Neural progenitor cell (in vitro differentiated cells): ENCODE data around the gene ACOX3. TPM values are rescaled to one million over a fixed set of nuclear protein-coding genes. Genes with fewer than 3 reads are reported as not detected.
"Not testable (repeated sequence)": the region's sequence is repeated elsewhere in the genome, so short reads cannot be mapped to it uniquely, and the experiment has no call there.

Experiments
- DNase-seq: peaks from one replicate; pipeline ENCODE4 v3.0.0-alpha.2; 2016; ENCODE audit warnings: low spot score
- H2AFZ ChIP-seq: fragments of 200-600 bp; sonication (generic); replicated peaks from 2 replicates; pipeline ENCODE4 v1.6.1; 2016; ENCODE audit warnings: antibody characterized with exemption
- H3F3A ChIP-seq: fragments of 200-600 bp; sonication (generic); 2 replicates; pipeline ENCODE4 v1.6.1; 2016; ENCODE audit warnings: antibody characterized with exemption, low read depth
- H3K27ac ChIP-seq: fragments of 200-600 bp; sonication (generic); 2 replicates; pipeline ENCODE4 v1.5.1; 2016; ENCODE audit warnings: mild to moderate bottlenecking
- H3K27me3 ChIP-seq: fragments of 200-600 bp; sonication (generic); 2 replicates; pipeline ENCODE4 v1.6.1; 2016; ENCODE audit warnings: mild to moderate bottlenecking, moderate library complexity
- H3K36me3 ChIP-seq: fragments of 200-600 bp; sonication (generic); 2 replicates; pipeline ENCODE4 v1.5.1; 2016
- H3K4me1 ChIP-seq: fragments of 200-600 bp; sonication (generic); 2 replicates; pipeline ENCODE4 v1.6.1; 2016; ENCODE audit warnings: mixed run types
- H3K4me2 ChIP-seq: fragments of 200-600 bp; sonication (generic); 2 replicates; pipeline ENCODE4 v1.6.1; 2016
- H3K4me3 ChIP-seq: fragments of 200-600 bp; sonication (generic); 2 replicates; pipeline ENCODE4 v1.5.1; 2016
- H3K79me2 ChIP-seq: fragments of 200-600 bp; sonication (generic); 2 replicates; pipeline ENCODE4 v1.6.1; 2016; ENCODE audit warnings: low read depth
- H3K9ac ChIP-seq: fragments of 200-600 bp; sonication (generic); 2 replicates; pipeline ENCODE4 v1.6.1; 2016
- H3K9me3 ChIP-seq: fragments of 200-600 bp; sonication (generic); 2 replicates; pipeline ENCODE4 v1.5.1; 2016; ENCODE audit warnings: low read depth
- H4K20me1 ChIP-seq: fragments of 200-600 bp; sonication (generic); 2 replicates; pipeline ENCODE4 v1.6.1; 2016; ENCODE audit warnings: low read depth
- H3K27ac Mint-ChIP-seq: 3 replicates; pipeline ENCODE4 v1.8.0; 2021; ENCODE audit warnings: mixed read lengths
- H3K27me3 Mint-ChIP-seq: 2 replicates; pipeline ENCODE4 v1.8.0; 2022; ENCODE audit warnings: low read depth, mild to moderate bottlenecking, inconsistent platforms, moderate library complexity, mixed read lengths; ENCODE audit not compliant: insufficient read depth
- H3K36me3 Mint-ChIP-seq: 3 replicates; pipeline ENCODE4 v1.8.0; 2021; ENCODE audit warnings: mixed read lengths
- H3K4me1 Mint-ChIP-seq: 3 replicates; pipeline ENCODE4 v1.8.0; 2021; ENCODE audit warnings: mixed read lengths
- H3K4me3 Mint-ChIP-seq: 3 replicates; pipeline ENCODE4 v1.8.0; 2021; ENCODE audit warnings: mild to moderate bottlenecking, moderate library complexity, mixed read lengths
- H3K9me3 Mint-ChIP-seq: 3 replicates; pipeline ENCODE4 v1.8.0; 2020; ENCODE audit warnings: mixed read lengths
- EZH2 ChIP-seq: fragments of 200-600 bp; sonication (generic); IDR thresholded peaks from 2 replicates; pipeline ENCODE4 v1.6.1; 2017; ENCODE audit warnings: antibody characterized with exemption, mild to moderate bottlenecking, moderate library complexity
- EZH2phosphoT487 ChIP-seq: fragments of 200-600 bp; sonication (generic); IDR thresholded peaks from 2 replicates; pipeline ENCODE4 v1.6.1; 2017; ENCODE audit warnings: antibody characterized with exemption
- total RNA-seq: library from RNA; depleted of rRNA; stranded (reverse); fragments of >200 nt; gene quantifications from 2 replicates; pipeline ENCODE4 v1.2.3, GENCODE V29; 2015; ENCODE audit warnings: low replicate concordance
- TF ChIP-seq, protein P1 (sequence below): fragments of 200-600 bp; sonication (generic); IDR thresholded peaks from 2 replicates; pipeline ENCODE4 v1.5.1; 2017; ENCODE audit warnings: antibody characterized with exemption, mild to moderate bottlenecking

ACOX3 gene
- total RNA-seq, 1 donor from 2014 or later, result 14.0 TPM

- Histone ChIP-seq H3K79me2 (no peaks in the 10 kb centered on the region), H2AFZ (no peak overlapping the region), H3K36me3 (no peaks in the 10 kb centered on the region), H4K20me1 (peaks cover 10% of the 10 kb centered on the region), H3K27ac (no peak overlapping the region), H3F3A (peaks cover 13% of the 10 kb centered on the region), H3K9me3 (no peaks in the 10 kb centered on the region), H3K9ac (no peak overlapping the region), H3K4me3 (no peak overlapping the region), H3K4me2 (no peak overlapping the region), H3K4me1 (no peaks in the 10 kb centered on the region), H3K27me3 (no peaks in the 10 kb centered on the region)
- no peak overlapping the region for H3K4me3 Mint-ChIP-seq
- DNase-seq, result no peak
- no peak for TF ChIP-seq EZH2phosphoT487
- TF ChIP-seq, protein P1, sequence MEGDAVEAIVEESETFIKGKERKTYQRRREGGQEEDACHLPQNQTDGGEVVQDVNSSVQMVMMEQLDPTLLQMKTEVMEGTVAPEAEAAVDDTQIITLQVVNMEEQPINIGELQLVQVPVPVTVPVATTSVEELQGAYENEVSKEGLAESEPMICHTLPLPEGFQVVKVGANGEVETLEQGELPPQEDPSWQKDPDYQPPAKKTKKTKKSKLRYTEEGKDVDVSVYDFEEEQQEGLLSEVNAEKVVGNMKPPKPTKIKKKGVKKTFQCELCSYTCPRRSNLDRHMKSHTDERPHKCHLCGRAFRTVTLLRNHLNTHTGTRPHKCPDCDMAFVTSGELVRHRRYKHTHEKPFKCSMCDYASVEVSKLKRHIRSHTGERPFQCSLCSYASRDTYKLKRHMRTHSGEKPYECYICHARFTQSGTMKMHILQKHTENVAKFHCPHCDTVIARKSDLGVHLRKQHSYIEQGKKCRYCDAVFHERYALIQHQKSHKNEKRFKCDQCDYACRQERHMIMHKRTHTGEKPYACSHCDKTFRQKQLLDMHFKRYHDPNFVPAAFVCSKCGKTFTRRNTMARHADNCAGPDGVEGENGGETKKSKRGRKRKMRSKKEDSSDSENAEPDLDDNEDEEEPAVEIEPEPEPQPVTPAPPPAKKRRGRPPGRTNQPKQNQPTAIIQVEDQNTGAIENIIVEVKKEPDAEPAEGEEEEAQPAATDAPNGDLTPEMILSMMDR, result no peak
- no peak for TF ChIP-seq EZH2
- H3K9me3 Mint-ChIP-seq, result peaks cover 10% of the 10 kb centered on the region
- H3K27ac Mint-ChIP-seq, result no peak overlapping the region
- peaks cover 15% of the 10 kb centered on the region for H3K4me1 Mint-ChIP-seq
- H3K36me3 Mint-ChIP-seq, result peaks cover 27% of the 10 kb centered on the region
- peaks cover 11% of the 10 kb centered on the region for H3K27me3 Mint-ChIP-seq
Measured at GRCh38 chr4:8407756-8408155, 32.8 kb downstream of the ACOX3 start.

- no peaks in the 10 kb centered on the region for H3K36me3 ChIP-seq
Measured at GRCh38 chr4:8407316-8407715, 33.2 kb downstream of the ACOX3 start.

DNA sequence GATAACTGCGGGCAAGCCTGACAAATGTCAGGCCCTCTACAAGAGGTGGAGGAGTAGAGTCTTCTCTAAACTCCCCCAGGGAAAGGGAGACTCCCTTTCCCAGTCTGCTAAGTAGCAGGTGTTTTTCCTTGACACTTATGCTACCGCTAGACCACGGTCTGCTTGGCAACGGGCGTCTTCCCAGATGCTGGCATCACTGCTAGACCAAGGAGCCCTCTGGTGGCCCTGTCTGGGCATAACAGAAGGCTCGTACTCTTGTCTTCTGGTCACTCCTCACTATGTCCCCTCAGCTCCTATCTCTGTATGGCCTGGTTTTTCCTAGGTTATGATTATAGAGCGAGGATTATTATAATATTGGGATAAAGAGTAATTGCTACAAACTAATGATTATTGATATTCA, 33.6 kb downstream of the ACOX3 start:
- not testable (repeated sequence) for H3K4me2 ChIP-seq, H3K4me3 Mint-ChIP-seq, H3K4me1 ChIP-seq, H3K27me3 ChIP-seq, H3K79me2 ChIP-seq, H2AFZ ChIP-seq, H3K9ac ChIP-seq, H3K27ac Mint-ChIP-seq, H3K36me3 ChIP-seq, DNase-seq, H3K4me3 ChIP-seq, H3K9me3 Mint-ChIP-seq, H3K27ac ChIP-seq, H3K9me3 ChIP-seq
- peaks cover 10% of the 10 kb centered on the region for H4K20me1 ChIP-seq
- H3K27me3 Mint-ChIP-seq, result peaks cover 11% of the 10 kb centered on the region
- peaks cover 20% of the 10 kb centered on the region for H3K4me1 Mint-ChIP-seq
- peaks cover 25% of the 10 kb centered on the region for H3K36me3 Mint-ChIP-seq
- TF ChIP-seq, protein P1, result peak; percentile 49
- H3F3A ChIP-seq, result peaks cover 13% of the 10 kb centered on the region

More at GRCh38 chr4:8407316-8407715, 33.2 kb downstream of the ACOX3 start:
- Histone ChIP-seq H3K4me3 (no peak overlapping the region), H4K20me1 (peaks cover 10% of the 10 kb centered on the region), H3K79me2 (no peaks in the 10 kb centered on the region), H3K27me3 (no peaks in the 10 kb centered on the region), H3K4me2 (no peak overlapping the region), H3F3A (peaks cover 13% of the 10 kb centered on the region), H3K27ac (no peak overlapping the region), H3K4me1 (no peaks in the 10 kb centered on the region), H2AFZ (no peak overlapping the region), H3K9me3 (no peaks in the 10 kb centered on the region), H3K9ac (no peak overlapping the region)
- DNase-seq, result no peak
- H3K4me3 Mint-ChIP-seq, result no peak overlapping the region
- H3K27ac Mint-ChIP-seq, result no peak overlapping the region
- H3K9me3 Mint-ChIP-seq, result peaks cover 10% of the 10 kb centered on the region
- peaks cover 11% of the 10 kb centered on the region for H3K27me3 Mint-ChIP-seq
- TF ChIP-seq EZH2 (no peak), EZH2phosphoT487 (no peak)
- TF ChIP-seq, protein P1, result no peak
- H3K4me1 Mint-ChIP-seq, result peaks cover 19% of the 10 kb centered on the region
- peaks cover 26% of the 10 kb centered on the region for H3K36me3 Mint-ChIP-seq

- Mint-ChIP-seq H3K9me3 (peaks cover 10% of the 10 kb centered on the region), H3K36me3 (peaks cover 25% of the 10 kb centered on the region), H3K4me3 (no peak overlapping the region), H3K27me3 (peaks cover 11% of the 10 kb centered on the region), H3K27ac (no peak overlapping the region), H3K4me1 (peaks cover 17% of the 10 kb centered on the region)
- H2AFZ ChIP-seq, result no peak overlapping the region
- no peaks in the 10 kb centered on the region for H3K79me2 ChIP-seq
- peaks cover 3% of the 10 kb centered on the region for H4K20me1 ChIP-seq
- TF ChIP-seq, protein P1, result no peak
- no peak for TF ChIP-seq EZH2
- TF ChIP-seq EZH2phosphoT487, result no peak
- peaks cover 6% of the 10 kb centered on the region for H3F3A ChIP-seq
- no peak for DNase-seq
- no peaks in the 10 kb centered on the region for H3K36me3 ChIP-seq
- no peaks in the 10 kb centered on the region for H3K4me1 ChIP-seq
- no peak overlapping the region for H3K4me3 ChIP-seq
- H3K27me3 ChIP-seq, result no peaks in the 10 kb centered on the region
- H3K9me3 ChIP-seq, result no peaks in the 10 kb centered on the region
- no peak overlapping the region for H3K27ac ChIP-seq
- H3K4me2 ChIP-seq, result no peak overlapping the region
- no peak overlapping the region for H3K9ac ChIP-seq
Measured at GRCh38 chr4:8405516-8405875, 35.0 kb downstream of the ACOX3 start.
